Measurements from ENCODE around the gene LEMD3. TPM values are rescaled to one million over a fixed set of nuclear protein-coding genes. Genes with fewer than 3 reads are reported as not detected.
A peak's percentile ranks its signal among the peaks of the same experiment; 100 is the strongest.

Gene LEMD3
- total RNA-seq, 2 experiments from 2014 or later: 19.5 to 23.2 TPM

DNA sequence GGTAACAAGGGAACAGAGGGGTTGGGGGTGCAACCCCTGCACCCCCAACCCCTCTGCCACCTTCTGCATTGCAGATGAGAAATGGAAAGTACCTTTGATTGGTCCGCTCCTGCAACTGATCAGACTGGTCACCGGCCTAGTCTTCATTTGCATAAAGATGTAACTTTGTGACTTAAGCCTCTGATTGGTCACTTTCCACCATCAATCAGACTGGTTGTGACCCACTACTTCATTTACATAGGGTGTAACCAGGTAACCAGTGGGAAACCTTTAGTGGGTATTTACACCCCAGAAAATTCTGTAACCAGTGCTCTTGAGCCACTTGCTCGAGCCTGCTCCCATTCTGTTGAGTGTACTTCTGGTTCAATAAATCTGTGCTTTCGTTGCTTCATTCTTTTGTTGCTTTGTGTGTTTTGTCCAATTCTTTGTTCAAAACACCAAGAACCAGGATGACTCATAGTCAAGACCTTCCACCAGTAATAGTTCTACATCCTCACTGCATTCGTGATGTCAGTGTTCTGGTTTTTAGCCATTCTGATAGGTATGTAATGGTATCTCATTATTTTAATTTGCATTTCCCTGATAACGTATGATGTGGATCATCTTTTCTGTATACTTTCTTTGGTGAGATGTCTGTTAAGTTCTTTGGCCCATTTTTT is 30.8 kb downstream of the LEMD3 start:
- Mint-ChIP-seq H3K27me3 (no peaks in the 10 kb centered on the region), H3K9me3 (peaks cover 17% of the 10 kb centered on the region), H3K4me1 (ENCODE audit: low read depth) (peaks cover 76% of the 10 kb centered on the region), H3K4me3 (no peak overlapping the region), H3K27ac (peak overlapping the region; percentile 14), H3K36me3 (ENCODE audit: low read depth) (peaks cover 68% of the 10 kb centered on the region)
- POLR2A ChIA-PET: no interaction called here
- no peak for DNase-seq
- CTCF ChIA-PET: no interaction called here
- intact Hi-C loops (cut with micrococcal nuclease): no loop called here
- ATAC-seq: peak; percentile 41
- TF ChIP-seq, protein P1, sequence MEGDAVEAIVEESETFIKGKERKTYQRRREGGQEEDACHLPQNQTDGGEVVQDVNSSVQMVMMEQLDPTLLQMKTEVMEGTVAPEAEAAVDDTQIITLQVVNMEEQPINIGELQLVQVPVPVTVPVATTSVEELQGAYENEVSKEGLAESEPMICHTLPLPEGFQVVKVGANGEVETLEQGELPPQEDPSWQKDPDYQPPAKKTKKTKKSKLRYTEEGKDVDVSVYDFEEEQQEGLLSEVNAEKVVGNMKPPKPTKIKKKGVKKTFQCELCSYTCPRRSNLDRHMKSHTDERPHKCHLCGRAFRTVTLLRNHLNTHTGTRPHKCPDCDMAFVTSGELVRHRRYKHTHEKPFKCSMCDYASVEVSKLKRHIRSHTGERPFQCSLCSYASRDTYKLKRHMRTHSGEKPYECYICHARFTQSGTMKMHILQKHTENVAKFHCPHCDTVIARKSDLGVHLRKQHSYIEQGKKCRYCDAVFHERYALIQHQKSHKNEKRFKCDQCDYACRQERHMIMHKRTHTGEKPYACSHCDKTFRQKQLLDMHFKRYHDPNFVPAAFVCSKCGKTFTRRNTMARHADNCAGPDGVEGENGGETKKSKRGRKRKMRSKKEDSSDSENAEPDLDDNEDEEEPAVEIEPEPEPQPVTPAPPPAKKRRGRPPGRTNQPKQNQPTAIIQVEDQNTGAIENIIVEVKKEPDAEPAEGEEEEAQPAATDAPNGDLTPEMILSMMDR (IDR thresholded peaks at IDR 0.05): no peak

DNA sequence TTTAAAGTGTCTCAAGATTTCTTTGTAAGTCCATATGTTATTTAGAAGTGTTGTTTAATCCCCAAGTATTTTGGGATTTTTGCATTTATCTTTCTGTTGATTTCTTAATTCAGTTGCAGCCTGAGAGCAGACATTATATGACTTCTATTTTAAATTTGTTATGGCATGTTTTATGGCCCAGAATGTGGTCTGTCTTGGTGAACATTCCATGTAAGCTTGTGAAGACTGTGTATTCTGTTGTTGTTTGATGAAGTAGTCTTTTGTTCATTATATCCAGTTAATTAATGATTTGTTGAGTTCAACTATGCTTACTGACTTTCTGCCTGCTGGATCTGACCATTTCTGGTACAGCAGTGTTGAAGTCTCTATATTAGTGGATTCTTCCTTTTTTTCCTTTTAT is 34.0 kb downstream of the LEMD3 start:
- Mint-ChIP-seq H3K4me3 (no peak overlapping the region), H3K27me3 (no peaks in the 10 kb centered on the region), H3K9me3 (no peaks in the 10 kb centered on the region), H3K27ac (no peak overlapping the region), H3K4me1 (ENCODE audit: low read depth) (peaks cover 76% of the 10 kb centered on the region), H3K36me3 (ENCODE audit: low read depth) (peaks cover 47% of the 10 kb centered on the region)
- ChIA-PET POLR2A (no interaction called here), CTCF (no interaction called here)
- intact Hi-C loops (cut with micrococcal nuclease): no loop called here
- TF ChIP-seq, protein P1 (IDR thresholded peaks at IDR 0.05): no peak
- DNase-seq (no peak), ATAC-seq (no peak)

GRCh38 chr12:65204886-65205525 is 35.6 kb downstream of the LEMD3 start:
- CTCF ChIA-PET: no interaction called here
- H3K27me3 Mint-ChIP-seq: no peaks in the 10 kb centered on the region

GRCh38 chr12:65205886-65206285 is 36.5 kb downstream of the LEMD3 start:
- H3K4me1 Mint-ChIP-seq (ENCODE audit: low read depth): peaks cover 79% of the 10 kb centered on the region
- POLR2A ChIA-PET: no interaction called here
- TF ChIP-seq, protein P1 (IDR thresholded peaks at IDR 0.05): no peak
- intact Hi-C loops (cut with micrococcal nuclease): no loop called here
- H3K36me3 Mint-ChIP-seq (ENCODE audit: low read depth): peaks cover 31% of the 10 kb centered on the region
- H3K27me3 Mint-ChIP-seq: no peaks in the 10 kb centered on the region
- peak overlapping the region; percentile 84 for H3K27ac Mint-ChIP-seq
- CTCF ChIA-PET: no interaction called here
- ATAC-seq (no peak), DNase-seq (no peak)
- no peaks in the 10 kb centered on the region for H3K9me3 Mint-ChIP-seq
- no peak overlapping the region for H3K4me3 Mint-ChIP-seq

More at GRCh38 chr12:65204886-65205525, 35.6 kb downstream of the LEMD3 start:
- H3K4me3 Mint-ChIP-seq: peak overlapping the region; percentile 13
- H3K36me3 Mint-ChIP-seq (ENCODE audit: low read depth): peaks cover 40% of the 10 kb centered on the region
- ATAC-seq (peak; percentile 57), DNase-seq (peak; percentile 10)
- intact Hi-C loops (cut with micrococcal nuclease): no loop called here
- peaks cover 81% of the 10 kb centered on the region for H3K4me1 Mint-ChIP-seq (ENCODE audit: low read depth)
- H3K27ac Mint-ChIP-seq: peak overlapping the region; percentile 84
- no peaks in the 10 kb centered on the region for H3K9me3 Mint-ChIP-seq
- POLR2A ChIA-PET: no interaction called here
- TF ChIP-seq, protein P1 (IDR thresholded peaks at IDR 0.05): no peak

DNA sequence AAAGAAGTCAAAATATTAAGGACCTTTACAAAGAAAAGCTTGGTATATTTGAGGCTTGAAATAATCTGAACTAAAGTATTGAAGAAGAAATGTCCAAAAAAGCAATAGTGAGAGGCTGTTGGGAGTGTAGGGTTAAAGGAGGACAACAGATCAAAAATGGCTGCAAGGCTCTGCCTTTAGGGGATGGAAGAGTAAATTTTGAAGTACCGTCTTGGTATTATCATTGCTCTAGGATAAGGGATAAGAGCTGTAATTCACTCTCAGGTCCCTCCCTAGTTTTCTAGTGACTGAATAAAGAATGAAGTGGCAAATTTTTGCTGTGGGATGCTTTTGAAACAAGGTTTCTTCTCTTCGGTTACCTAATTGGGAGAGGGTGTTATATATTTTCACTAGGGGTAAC is 38.7 kb downstream of the LEMD3 start:
- POLR2A ChIA-PET: interaction anchor here (2.4 kb wide), 1 partner anchor 39 kb away, joined by 8 read pairs; the partner anchor contains the start of gene LEMD3

More for the DNA sequence above, 38.7 kb downstream of the LEMD3 start:
- H3K36me3 Mint-ChIP-seq (ENCODE audit: low read depth): peaks cover 30% of the 10 kb centered on the region
- intact Hi-C loops (cut with micrococcal nuclease): no loop called here
- peaks cover 72% of the 10 kb centered on the region for H3K4me1 Mint-ChIP-seq (ENCODE audit: low read depth)
- TF ChIP-seq, protein P1 (IDR thresholded peaks at IDR 0.05): no peak
- H3K27ac Mint-ChIP-seq: peak overlapping the region; percentile 89
- CTCF ChIA-PET: interaction anchor here (1.4 kb wide), 1 partner anchor 22 kb away, joined by 3 read pairs; no protein-coding TSS in a partner anchor
- ATAC-seq (no peak), DNase-seq (no peak)
- no peaks in the 10 kb centered on the region for H3K27me3 Mint-ChIP-seq
- H3K4me3 Mint-ChIP-seq: peak overlapping the region; percentile 30
- peaks cover 4% of the 10 kb centered on the region for H3K9me3 Mint-ChIP-seq

Data from activated CD8-positive, alpha-beta T cell treated with anti-CD3 and anti-CD28 coated beads for 36 hours (primary cell).